ENCODE data around the gene DCHS2. TPM values are rescaled to one million over a fixed set of nuclear protein-coding genes. Genes with fewer than 3 reads are reported as not detected.

Gene DCHS2
- total RNA-seq, 2 experiments from 2014 or later, result not detected

DNA sequence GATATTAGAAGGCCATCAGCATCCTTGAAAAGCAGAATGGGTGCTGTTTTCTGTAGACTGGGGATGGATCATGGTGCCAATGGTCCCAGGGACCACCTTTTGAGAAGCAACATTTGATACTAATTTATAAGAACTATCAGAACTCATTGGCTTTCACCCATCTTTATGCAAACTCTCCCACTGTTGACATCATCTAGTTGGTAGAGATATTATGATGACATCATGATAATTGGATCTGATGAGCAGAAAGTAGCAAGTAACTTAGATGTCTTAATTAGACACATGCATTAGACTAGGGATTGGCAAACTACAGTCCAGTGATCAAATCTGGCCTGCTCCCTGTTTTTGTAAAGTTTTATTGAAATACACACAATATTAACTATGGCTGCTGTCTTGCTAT, 181.0 kb downstream of the DCHS2 start:
- no peak overlapping the region for H2AFZ ChIP-seq (ENCODE audit: low read length)
- no peaks in the 10 kb centered on the region for H3K9me2 ChIP-seq (ENCODE audit: insufficient read depth, low read length)
- H3K79me2 ChIP-seq (ENCODE audit: insufficient read depth, low read depth, low read length), result no peaks in the 10 kb centered on the region
- H3K36me3 ChIP-seq (ENCODE audit: insufficient read depth, low read length), result no peaks in the 10 kb centered on the region
- no peak for TF ChIP-seq EZH2phosphoT487 (IDR thresholded peaks at IDR 0.05; ENCODE audit: borderline replicate concordance, low read depth, low read length)
- TF ChIP-seq, protein P1, sequence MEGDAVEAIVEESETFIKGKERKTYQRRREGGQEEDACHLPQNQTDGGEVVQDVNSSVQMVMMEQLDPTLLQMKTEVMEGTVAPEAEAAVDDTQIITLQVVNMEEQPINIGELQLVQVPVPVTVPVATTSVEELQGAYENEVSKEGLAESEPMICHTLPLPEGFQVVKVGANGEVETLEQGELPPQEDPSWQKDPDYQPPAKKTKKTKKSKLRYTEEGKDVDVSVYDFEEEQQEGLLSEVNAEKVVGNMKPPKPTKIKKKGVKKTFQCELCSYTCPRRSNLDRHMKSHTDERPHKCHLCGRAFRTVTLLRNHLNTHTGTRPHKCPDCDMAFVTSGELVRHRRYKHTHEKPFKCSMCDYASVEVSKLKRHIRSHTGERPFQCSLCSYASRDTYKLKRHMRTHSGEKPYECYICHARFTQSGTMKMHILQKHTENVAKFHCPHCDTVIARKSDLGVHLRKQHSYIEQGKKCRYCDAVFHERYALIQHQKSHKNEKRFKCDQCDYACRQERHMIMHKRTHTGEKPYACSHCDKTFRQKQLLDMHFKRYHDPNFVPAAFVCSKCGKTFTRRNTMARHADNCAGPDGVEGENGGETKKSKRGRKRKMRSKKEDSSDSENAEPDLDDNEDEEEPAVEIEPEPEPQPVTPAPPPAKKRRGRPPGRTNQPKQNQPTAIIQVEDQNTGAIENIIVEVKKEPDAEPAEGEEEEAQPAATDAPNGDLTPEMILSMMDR (conservative IDR thresholded peaks at IDR 0.05; ENCODE audit: low read length), result no peak
- H3K4me3 ChIP-seq (ENCODE audit: low read depth, low read length, poor library complexity, severe bottlenecking), result no peak overlapping the region
- no peak for DNase-seq (ENCODE audit: low spot score)
- no peaks in the 10 kb centered on the region for H4K20me1 ChIP-seq (ENCODE audit: insufficient read depth, low read length)
- ChIA-PET CTCF (ENCODE audit: unreplicated experiment) (no interaction called here), POLR2A (interaction anchor here (0.6 kb wide), 1 partner anchor 14 kb away, joined by 3 read pairs; no protein-coding TSS in a partner anchor)
- BruUV-seq (replicated peaks), result no TSS peak
- no peaks in the 10 kb centered on the region for H3K4me1 ChIP-seq (ENCODE audit: insufficient read depth, low read length, poor library complexity, severe bottlenecking)
- no peak overlapping the region for H3K4me2 ChIP-seq (ENCODE audit: low read length)
- intact Hi-C loops (cut with micrococcal nuclease; ENCODE audit: unreplicated experiment), result no loop called here
- no peak overlapping the region for H3K27ac ChIP-seq (ENCODE audit: low read depth, low read length, poor library complexity, severe bottlenecking)
- no peaks in the 10 kb centered on the region for H3K9me3 ChIP-seq (ENCODE audit: low read length)

DNA sequence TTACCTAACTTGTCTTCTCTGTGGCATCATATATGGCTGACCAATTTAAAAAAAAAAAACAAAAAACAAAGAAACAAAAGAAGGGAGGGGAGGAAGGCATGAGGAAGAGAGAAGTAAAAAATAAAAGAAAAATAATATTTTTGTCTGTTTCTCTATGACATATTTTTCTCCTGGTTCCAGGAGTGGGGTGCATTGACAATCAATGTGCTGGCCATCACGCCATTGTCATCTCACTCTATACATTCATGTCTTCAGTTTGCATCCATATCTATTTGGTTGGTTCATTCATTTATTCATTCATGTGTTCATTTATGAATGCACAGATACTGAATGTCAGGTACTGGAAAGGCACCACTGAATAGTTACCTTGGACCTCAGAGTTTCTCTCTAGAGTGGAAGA, 183.4 kb downstream of the DCHS2 start:
- H3K4me1 ChIP-seq (ENCODE audit: insufficient read depth, low read length, poor library complexity, severe bottlenecking), result no peaks in the 10 kb centered on the region
- CTCF ChIA-PET (ENCODE audit: unreplicated experiment), result no interaction called here

DNA sequence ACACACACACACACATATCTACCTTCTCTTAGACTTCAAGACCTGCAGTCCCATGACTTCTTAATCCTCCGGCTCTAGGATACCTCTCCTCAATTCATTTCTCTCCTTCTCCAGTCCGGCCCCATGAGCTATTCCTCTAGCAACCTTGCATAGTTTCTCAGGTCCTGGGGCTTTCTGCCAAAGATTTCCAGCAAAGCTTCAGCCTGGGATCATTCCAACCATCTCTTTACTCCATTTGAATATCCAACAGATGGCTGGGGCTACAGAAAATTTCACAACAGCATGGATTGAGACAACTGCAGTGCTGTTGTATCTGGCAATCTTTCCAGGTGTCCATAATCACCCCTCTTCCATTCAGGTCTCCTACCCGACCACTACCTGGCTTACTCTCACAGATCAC, 184.1 kb downstream of the DCHS2 start:
- no peak overlapping the region for H2AFZ ChIP-seq (ENCODE audit: low read length)
- H4K20me1 ChIP-seq (ENCODE audit: insufficient read depth, low read length), result no peaks in the 10 kb centered on the region
- H3K4me1 ChIP-seq (ENCODE audit: insufficient read depth, low read length, poor library complexity, severe bottlenecking), result no peaks in the 10 kb centered on the region
- H3K9me3 ChIP-seq (ENCODE audit: low read length), result no peaks in the 10 kb centered on the region
- intact Hi-C loops (cut with micrococcal nuclease; ENCODE audit: unreplicated experiment), result no loop called here
- POLR2A ChIA-PET, result interaction anchor here (0.7 kb wide), 1 partner anchor 23 kb away, joined by 3 read pairs; no protein-coding TSS in a partner anchor
- no peak overlapping the region for H3K27ac ChIP-seq (ENCODE audit: low read depth, low read length, poor library complexity, severe bottlenecking)
- CTCF ChIA-PET (ENCODE audit: unreplicated experiment), result no interaction called here
- H3K36me3 ChIP-seq (ENCODE audit: insufficient read depth, low read length), result no peaks in the 10 kb centered on the region
- no peak overlapping the region for H3K4me2 ChIP-seq (ENCODE audit: low read length)
- TF ChIP-seq, protein P1 (conservative IDR thresholded peaks at IDR 0.05; ENCODE audit: low read length), result no peak
- no peak for TF ChIP-seq EZH2phosphoT487 (IDR thresholded peaks at IDR 0.05; ENCODE audit: borderline replicate concordance, low read depth, low read length)
- H3K79me2 ChIP-seq (ENCODE audit: insufficient read depth, low read depth, low read length), result no peaks in the 10 kb centered on the region
- no peak for DNase-seq (ENCODE audit: low spot score)
- BruUV-seq (replicated peaks), result no TSS peak
- no peak overlapping the region for H3K4me3 ChIP-seq (ENCODE audit: low read depth, low read length, poor library complexity, severe bottlenecking)
- no peaks in the 10 kb centered on the region for H3K9me2 ChIP-seq (ENCODE audit: insufficient read depth, low read length)

More for the DNA sequence above, 183.4 kb downstream of the DCHS2 start:
- no peaks in the 10 kb centered on the region for H3K36me3 ChIP-seq (ENCODE audit: insufficient read depth, low read length)
- no peak overlapping the region for H3K27ac ChIP-seq (ENCODE audit: low read depth, low read length, poor library complexity, severe bottlenecking)
- no peaks in the 10 kb centered on the region for H4K20me1 ChIP-seq (ENCODE audit: insufficient read depth, low read length)
- no peak overlapping the region for H2AFZ ChIP-seq (ENCODE audit: low read length)
- H3K4me3 ChIP-seq (ENCODE audit: low read depth, low read length, poor library complexity, severe bottlenecking), result no peak overlapping the region
- intact Hi-C loops (cut with micrococcal nuclease; ENCODE audit: unreplicated experiment), result no loop called here
- H3K9me2 ChIP-seq (ENCODE audit: insufficient read depth, low read length), result no peaks in the 10 kb centered on the region
- POLR2A ChIA-PET, result interaction anchor here (0.7 kb wide), 1 partner anchor 22 kb away, joined by 3 read pairs; no protein-coding TSS in a partner anchor
- no peak for DNase-seq (ENCODE audit: low spot score)
- no peaks in the 10 kb centered on the region for H3K79me2 ChIP-seq (ENCODE audit: insufficient read depth, low read depth, low read length)
- no peak overlapping the region for H3K4me2 ChIP-seq (ENCODE audit: low read length)
- TF ChIP-seq, protein P1 (conservative IDR thresholded peaks at IDR 0.05; ENCODE audit: low read length), result no peak
- no peak for TF ChIP-seq EZH2phosphoT487 (IDR thresholded peaks at IDR 0.05; ENCODE audit: borderline replicate concordance, low read depth, low read length)
- no TSS peak for BruUV-seq (replicated peaks)
- no peaks in the 10 kb centered on the region for H3K9me3 ChIP-seq (ENCODE audit: low read length)

Data from OCI-LY7 (cell line).